Gastroesophageal sphincter (tissue), 3 donors: ENCODE measurements around the gene SELENOW.
"Not testable (repeated sequence)": the region's sequence is repeated elsewhere in the genome, so short reads cannot be mapped to it uniquely, and the experiment has no call there.

ENCODE experiments used
- EP300 ChIP-seq: sonication (generic); formaldehyde crosslinking; IDR thresholded peaks from one replicate; pipeline ENCODE4 v1.6.1; 2017; ENCODE audit warnings: antibody characterized with exemption, mild to moderate bottlenecking
- POLR2A ChIP-seq, 2 donors: fragments of 450-650 bp; IDR thresholded peaks; one replicate each; pipeline ENCODE4 v1.6.1; 2017; ENCODE audit warnings: antibody characterized with exemption in 2 of 2, mild to moderate bottlenecking in 2 of 2, moderate library complexity in 1 of 2
- POLR2AphosphoS5 ChIP-seq: sonication (generic); formaldehyde crosslinking; IDR thresholded peaks from one replicate; pipeline ENCODE4 v1.6.1; 2017; ENCODE audit warnings: antibody characterized with exemption
- TF ChIP-seq, protein P1 (sequence below), 4 experiments: fragments of 200-600 bp in 2 of 4; fragments of 450-650 bp in 2 of 4; sonication (generic) in 1 of 4; IDR thresholded peaks; one replicate each; pipeline ENCODE4 v1.5.1; 2017 to 2019; ENCODE audit warnings: antibody characterized with exemption in 4 of 4, mild to moderate bottlenecking in 2 of 4, moderate library complexity in 2 of 4

DNA sequence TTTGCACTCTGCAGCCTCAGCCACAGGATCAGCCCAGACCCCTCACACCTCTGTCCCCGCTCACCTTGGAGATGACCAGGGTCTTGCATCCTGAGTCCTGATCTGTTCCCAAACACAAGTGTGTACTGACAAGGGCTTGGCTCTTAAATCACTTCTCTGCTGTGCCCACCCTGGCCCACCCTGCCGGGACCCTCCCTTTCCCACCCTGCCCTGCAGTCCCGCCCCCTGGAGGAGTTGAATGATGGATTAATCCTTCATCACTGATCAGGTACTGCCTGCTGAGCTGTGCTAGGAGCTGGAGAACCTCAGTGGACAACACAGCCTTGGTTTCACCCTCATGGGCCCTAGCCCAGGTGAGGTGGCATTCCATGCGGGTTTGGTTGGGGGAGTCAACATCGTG lies 25.9 kb downstream of the SELENOW start, which contains the start of gene TPRX1:
- TF ChIP-seq, protein P1, sequence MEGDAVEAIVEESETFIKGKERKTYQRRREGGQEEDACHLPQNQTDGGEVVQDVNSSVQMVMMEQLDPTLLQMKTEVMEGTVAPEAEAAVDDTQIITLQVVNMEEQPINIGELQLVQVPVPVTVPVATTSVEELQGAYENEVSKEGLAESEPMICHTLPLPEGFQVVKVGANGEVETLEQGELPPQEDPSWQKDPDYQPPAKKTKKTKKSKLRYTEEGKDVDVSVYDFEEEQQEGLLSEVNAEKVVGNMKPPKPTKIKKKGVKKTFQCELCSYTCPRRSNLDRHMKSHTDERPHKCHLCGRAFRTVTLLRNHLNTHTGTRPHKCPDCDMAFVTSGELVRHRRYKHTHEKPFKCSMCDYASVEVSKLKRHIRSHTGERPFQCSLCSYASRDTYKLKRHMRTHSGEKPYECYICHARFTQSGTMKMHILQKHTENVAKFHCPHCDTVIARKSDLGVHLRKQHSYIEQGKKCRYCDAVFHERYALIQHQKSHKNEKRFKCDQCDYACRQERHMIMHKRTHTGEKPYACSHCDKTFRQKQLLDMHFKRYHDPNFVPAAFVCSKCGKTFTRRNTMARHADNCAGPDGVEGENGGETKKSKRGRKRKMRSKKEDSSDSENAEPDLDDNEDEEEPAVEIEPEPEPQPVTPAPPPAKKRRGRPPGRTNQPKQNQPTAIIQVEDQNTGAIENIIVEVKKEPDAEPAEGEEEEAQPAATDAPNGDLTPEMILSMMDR (IDR thresholded peaks at IDR 0.05), result not testable (repeated sequence)
- not testable (repeated sequence) for TF ChIP-seq EP300; POLR2A (IDR thresholded peaks at IDR 0.05); POLR2AphosphoS5
